GM21619 (cell line): Measurements from ENCODE around the gene ZNF775.

Source experiments
- ATAC-seq: cut with Tn5 transposase; IDR thresholded peaks from one replicate; pipeline ENCODE4 v1.9.1; 2021; ENCODE audit not compliant: unreplicated experiment

Gene ZNF775

GRCh38 chr7:150345012-150345411 lies 34.1 kb upstream of the ZNF775 start:
- no peak for ATAC-seq

GRCh38 chr7:150346922-150347321 lies 32.2 kb upstream of the ZNF775 start:
- ATAC-seq = no peak

GRCh38 chr7:150351587-150352194 lies 27.4 kb upstream of the ZNF775 start:
- ATAC-seq = no peak

GRCh38 chr7:150355666-150356059 lies 23.5 kb upstream of the ZNF775 start:
- ATAC-seq = no peak

GRCh38 chr7:150356265-150356897 lies 22.7 kb upstream of the ZNF775 start:
- no peak for ATAC-seq

GRCh38 chr7:150357270-150357669 lies 21.9 kb upstream of the ZNF775 start:
- ATAC-seq = peak; percentile 61

- peak; percentile 18 for ATAC-seq
Measured at GRCh38 chr7:150357771-150358427, 21.2 kb upstream of the ZNF775 start.

GRCh38 chr7:150358433-150358832 lies 20.7 kb upstream of the ZNF775 start:
- ATAC-seq = no peak

- no peak for ATAC-seq
Measured at GRCh38 chr7:150358988-150359621, 20.0 kb upstream of the ZNF775 start.

GRCh38 chr7:150359622-150360362 lies 19.3 kb upstream of the ZNF775 start:
- ATAC-seq = no peak

- no peak for ATAC-seq
Measured at GRCh38 chr7:150360363-150361058, 18.6 kb upstream of the ZNF775 start.

- ATAC-seq = no peak
Measured at GRCh38 chr7:150361402-150361801, 17.7 kb upstream of the ZNF775 start.

GRCh38 chr7:150361807-150362621 lies 17.1 kb upstream of the ZNF775 start:
- no peak for ATAC-seq

- ATAC-seq = no peak
Measured at GRCh38 chr7:150363370-150363769, 15.8 kb upstream of the ZNF775 start.

- no peak for ATAC-seq
Measured at GRCh38 chr7:150363872-150364271, 15.3 kb upstream of the ZNF775 start.

- ATAC-seq = no peak
Measured at GRCh38 chr7:150365194-150365593, 13.9 kb upstream of the ZNF775 start.

- no peak for ATAC-seq
Measured at GRCh38 chr7:150365673-150366398, 13.3 kb upstream of the ZNF775 start.

- ATAC-seq = no peak
Measured at GRCh38 chr7:150367677-150368095, 11.4 kb upstream of the ZNF775 start.
